AG08395 (cell line): ENCODE results near the gene MAT1A.
"Not testable (repeated sequence)": the region's sequence is repeated elsewhere in the genome, so short reads cannot be mapped to it uniquely, and the experiment has no call there.

Experiments
- DNase-seq: peaks from one replicate; pipeline ENCODE4 v3.0.0; 2012; ENCODE audit warnings: mixed read lengths, low spot score

MAT1A gene

DNA sequence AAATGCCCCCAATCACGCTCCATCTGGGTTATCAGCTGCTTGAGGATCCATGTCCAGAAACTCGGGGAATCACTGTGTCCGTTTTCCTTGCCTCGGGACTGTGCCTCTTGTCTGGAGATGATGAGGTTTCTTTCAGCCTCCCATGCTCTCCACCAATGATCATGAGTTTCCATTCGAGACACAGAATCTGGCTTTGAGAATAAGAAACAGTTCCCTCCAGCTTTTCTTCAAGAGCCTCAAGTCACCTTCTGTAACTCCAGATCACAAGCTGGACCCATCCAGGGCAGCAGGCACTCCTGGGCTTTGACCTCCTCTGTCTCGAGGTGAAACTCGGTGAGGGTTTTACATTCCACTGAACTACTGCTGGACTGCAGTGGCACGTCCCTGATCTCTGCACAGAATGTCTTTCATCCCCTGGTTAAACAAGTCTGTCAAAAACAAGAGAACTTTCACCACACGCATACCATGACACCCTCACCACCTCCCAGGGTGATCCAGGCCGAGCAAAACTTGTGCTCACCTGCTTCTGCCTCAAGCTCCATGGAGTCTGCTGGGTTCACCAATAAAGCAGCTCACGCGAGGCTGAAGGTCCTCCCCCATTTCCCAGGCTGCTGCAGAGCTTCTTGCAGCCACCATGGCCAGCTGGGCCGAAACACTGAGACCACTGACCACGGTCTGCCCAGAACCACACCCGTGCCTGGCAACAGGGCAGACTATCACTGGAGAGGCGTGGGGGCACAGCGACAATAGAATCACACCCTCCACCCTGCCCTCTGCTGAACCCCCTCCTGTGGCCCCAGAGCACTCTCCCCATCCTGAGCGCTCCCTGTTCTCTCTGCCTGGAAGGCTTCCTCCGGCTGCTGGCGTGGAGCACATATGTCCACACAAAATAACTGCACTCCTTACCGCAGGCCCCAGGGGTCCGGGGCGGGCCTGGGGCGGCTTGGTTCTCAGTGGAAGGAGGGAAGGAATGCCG lies 25.1 kb downstream of the MAT1A start:
- DNase-seq, result no peak

DNA sequence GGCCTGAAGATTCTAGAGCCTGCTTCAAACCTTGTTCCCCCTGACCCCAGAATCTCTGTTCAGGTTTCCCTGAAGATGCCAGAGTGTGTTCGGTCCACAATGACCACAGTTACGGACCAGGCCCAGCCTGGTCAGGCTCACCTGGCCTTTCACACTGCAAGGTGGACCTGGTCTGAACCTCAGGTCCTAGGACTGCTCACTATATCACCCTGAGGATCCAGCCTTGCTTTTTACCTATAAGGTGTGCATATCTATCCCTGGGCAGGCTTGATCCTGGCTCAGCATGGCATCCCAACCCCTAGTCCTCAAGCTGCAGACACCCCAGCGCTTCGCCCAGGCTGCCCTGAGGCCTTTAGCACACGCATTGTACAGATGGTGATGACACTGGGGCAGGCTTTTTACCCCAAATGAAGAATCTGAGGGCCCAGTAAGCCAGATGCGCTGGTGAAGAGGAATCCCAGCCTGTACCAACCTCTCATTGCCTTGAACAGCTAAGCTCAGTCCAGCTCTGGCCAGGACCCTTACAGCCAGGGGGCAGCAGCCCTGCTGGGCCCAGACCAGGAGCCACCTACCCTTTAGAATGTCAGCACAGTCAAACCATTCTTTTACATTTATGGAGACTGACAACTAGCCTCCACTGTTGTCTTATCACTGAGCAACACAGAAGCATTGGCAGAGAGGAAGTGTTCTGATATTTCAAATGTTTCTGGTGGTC lies 28.0 kb downstream of the MAT1A start:
- DNase-seq, result no peak

DNA sequence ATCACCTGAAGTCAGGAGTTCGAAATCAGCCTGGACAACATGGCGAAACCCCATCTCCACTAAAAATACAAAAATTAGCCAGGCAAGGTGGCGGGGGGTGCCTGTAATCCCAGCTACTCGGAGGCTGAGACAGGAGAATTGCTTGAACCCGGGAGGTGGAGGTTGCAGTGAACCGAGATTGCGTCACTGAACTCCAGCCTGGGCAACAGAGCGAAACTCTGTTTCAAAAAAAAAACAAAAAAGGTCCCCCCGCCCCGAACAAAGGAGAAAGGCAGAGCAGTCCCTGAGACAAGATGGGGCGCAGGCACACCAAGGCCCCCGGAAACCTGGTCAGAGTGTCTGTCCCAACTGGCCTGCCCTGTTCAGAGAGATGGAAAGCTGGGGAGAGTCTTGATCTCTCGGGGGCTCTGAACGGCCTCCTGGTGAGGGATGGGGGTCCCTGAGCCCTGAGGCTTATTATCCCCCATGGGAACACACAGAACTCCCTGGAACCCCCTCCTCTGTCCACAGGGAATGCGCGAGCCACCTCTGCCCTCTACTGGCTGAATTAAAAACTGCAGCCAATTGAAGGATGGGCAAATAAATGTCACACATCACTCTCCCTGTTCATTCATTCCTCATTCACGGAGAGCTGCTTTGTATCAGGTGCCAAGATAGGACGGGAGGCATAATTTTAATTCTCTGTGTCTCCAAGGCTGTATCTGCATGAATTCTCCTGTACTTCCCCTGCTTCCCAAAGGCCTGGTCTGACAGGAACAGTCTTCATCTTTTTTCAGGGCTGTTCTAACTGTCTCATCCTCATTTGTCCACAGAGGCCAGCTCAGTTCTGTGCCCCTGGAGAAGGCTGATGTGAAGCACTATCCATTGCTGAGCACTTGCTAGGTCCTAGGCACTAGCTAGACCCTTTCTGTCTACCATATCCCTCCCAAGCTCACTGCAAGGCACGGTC lies 28.9 kb downstream of the MAT1A start:
- DNase-seq, result peak; percentile 47

DNA sequence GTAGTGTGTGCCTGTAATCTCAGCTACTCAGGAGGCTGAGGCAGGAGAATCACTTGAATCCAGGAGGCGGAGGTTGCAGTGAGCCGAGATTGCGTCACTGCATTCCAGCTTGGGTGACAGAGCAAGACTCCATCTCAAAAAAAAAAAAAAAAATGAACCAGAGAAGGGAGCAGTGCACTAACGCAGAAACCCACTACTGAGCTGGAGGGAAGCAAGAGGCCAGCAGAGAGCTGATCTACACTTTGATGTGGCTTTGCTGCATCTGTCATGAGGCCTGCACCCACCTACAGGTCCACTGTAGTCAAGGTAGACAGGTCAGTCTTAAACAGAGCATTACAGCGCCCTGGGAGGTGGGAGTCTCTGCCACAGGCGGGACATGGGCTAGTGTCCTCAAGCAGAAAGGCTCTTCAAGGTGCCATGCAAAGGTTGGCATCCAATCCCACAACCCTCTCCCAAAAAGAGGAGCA lies 30.0 kb downstream of the MAT1A start:
- DNase-seq, result no peak

DNA sequence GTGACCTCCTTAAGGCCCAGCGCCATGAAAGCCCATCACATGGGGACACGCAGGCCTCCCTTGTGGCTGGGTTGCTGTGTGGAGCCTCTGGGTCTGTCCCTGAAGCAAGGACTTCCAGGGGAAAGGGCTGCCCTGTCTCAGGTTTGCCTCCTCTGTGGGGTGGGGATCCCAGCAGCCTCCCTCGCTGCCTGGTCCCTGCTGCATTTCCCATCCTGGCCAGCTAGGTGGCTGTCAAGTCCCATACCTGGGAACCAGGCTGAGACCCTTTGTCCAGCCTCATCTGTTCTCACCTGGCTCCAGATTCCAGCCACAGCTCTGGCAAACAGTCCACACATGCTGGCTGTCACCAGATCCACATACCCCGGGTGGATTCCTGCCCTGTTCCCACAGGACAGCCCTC lies 32.7 kb downstream of the MAT1A start:
- not testable (repeated sequence) for DNase-seq

DNA sequence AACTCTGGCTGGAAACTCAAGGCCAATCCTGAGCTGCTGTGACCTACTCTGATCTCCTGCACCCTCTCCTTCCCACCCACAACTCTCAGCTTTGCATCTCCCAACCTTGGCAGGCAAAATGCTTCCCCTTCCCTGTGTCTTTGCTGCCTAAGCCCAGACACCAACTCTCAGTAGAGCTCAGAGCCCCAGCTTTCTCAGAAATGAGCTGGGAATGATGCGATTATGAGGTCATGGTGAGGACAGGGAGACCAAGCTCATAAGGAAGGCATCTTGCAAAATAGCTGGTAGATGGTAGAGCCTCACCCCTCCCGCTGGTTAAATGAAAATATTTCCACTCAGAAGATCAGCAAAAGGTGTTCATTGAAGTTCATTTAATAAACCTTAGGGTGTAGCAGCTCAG lies 34.7 kb downstream of the MAT1A start:
- not testable (repeated sequence) for DNase-seq

DNA sequence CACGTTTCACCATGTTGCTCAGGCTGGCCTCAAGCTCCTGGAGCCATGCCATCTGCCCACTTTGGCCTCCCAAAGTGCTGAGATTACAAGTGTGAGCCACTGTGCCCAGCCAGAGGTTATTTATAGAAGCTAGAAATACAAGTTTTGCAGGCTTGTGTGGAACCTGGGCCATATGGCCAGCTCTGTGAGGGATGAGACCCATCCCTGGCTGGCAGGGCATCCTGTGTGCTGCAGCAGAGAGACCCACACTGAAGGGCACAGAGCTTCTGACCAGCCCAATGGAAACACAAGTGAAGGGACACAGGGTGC lies 35.5 kb downstream of the MAT1A start:
- not testable (repeated sequence) for DNase-seq

DNA sequence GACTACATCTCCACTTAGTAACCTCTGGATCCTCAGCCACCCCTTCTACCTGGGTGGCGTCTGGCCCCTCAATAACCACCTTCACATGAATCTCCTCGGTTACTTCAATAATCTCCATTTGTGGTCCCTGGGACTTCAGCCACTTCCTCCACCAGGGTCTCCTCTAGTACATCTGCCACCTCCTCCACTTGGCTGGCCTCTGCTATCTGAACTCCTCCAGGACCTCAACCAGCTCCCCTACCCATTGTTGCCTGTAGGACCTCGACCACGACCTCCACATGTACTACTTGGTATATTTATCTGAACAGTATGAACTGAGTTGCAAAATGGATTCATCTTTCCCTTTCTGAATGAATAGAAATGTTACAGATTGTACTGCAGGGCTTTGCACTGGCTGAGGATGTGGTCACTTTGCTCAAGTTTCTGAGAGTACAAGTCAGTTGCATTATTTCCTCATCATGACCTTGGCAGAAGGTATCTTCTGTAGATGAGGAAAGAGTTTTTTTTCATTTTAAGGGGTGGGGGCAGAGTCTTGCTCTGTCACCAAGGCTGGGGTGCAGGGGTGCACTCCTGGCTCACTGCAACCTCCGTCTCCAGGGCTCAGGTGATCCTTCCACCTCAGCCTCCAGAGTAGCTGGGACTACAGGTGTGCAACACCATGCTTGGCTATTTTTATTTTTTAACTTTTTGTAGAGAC lies 36.0 kb downstream of the MAT1A start:
- no peak for DNase-seq

DNA sequence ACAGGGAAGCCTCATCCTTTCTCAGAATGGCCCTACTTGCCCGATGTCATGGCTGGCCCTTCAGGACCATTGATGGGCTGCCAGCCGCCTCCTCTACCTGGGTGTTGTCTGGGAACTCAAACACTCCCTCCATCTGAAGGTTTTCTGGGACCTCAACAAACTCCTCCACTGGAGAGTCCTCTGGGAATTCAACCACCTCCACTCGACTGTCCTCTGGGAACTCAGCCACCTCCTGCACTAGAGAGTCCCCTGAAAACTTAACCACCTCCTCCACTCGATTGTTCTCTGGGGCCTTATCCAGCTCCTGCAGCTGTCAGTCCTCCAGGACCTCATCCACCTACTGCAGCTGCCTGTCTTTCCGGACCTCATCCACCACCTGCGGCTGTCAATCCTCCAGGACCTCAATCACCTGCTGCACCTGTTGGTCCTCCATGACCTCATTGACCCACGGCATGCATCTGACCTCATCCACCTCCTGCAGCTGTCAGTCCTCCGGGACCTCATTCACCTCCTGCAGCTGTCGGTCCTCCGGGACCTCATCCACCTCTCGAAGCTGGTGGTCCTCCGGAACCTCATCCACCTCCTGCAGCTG lies 37.1 kb downstream of the MAT1A start:
- no peak for DNase-seq

DNA sequence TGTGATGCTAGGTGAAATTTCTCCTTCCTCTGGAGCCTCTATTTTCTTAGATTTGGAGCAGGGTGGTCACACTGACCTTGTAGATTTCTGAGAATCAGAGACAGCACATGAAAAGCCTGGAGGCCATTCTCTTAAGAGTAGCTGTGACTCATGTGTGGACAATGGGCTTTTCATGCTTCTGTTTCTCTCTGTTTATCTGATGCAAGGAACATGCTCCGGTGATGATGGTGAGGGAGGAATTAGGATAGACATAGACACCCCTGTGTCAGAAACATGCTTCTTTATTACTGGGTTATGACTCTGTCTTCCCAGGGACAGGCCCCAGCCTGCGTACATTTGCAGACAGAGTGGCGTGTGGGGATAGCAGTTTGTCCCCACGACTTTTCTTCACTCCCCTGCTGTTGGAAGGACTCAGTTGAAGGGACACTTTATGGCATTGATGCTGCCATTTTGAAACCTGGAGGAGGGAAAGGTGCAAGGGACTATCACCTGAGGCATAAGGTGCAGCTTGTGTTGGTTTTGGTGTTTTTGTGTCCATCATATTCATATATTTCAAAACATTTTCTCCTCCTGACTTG lies 37.7 kb downstream of the MAT1A start:
- not testable (repeated sequence) for DNase-seq

DNA sequence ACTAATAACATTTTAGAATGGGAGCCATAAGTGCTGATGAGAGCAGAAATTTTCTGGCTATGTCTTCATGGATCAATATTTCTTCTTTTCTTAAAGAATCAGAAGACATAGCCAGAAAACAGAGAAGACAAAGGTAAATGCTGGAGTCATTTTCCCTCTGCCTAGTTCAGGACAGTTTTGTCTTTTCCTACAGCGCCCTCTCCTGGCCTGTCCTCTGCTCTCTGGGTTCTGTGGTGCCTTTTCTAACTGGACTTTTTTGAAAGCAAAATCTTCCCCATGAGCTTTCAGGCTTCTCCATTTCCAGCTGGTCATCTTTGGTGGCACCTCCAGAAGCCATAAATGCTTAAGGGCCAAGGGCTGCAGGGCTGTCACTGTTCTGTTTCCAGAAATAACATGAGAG lies 39.1 kb downstream of the MAT1A start:
- not testable (repeated sequence) for DNase-seq

DNA sequence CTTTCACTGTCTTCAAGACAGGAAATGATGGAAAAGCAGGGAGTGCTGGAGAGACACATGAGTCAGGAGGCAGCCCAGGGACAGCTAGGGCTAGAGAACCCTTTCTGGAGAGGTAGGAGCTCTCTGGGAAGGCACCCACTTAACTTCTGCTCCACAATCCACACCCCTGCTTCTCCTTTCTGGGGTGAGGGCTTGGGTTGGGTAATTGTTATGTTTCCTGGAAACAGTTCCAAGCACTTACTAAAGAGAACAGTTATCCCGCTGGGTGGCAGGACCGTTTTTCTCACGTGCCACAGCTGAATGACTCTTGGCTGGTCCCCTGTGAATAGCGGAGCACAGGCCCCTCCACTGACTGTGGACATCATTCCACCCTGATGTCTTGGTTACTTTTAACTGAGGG lies 39.6 kb downstream of the MAT1A start:
- DNase-seq, result not testable (repeated sequence)

DNA sequence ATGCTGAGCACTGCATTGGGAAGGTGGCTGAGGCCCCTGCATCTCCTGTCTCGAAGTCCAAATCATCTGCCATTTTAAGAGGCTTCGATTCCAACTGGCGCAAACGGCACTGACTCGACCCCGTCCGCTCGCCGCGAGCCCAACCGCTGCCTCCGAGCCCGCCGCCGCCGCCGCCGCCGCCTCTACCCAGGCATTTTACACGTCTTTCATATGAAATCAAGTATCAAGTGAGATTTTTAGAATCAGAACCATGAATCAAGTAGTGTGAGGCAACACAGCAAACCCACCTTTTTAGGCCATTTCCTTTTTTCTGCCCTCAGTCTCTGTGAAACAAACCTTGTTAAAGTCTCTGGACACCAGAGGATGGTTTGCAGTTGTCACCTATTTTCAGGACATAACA lies 41.8 kb downstream of the MAT1A start:
- DNase-seq, result not testable (repeated sequence)

DNA sequence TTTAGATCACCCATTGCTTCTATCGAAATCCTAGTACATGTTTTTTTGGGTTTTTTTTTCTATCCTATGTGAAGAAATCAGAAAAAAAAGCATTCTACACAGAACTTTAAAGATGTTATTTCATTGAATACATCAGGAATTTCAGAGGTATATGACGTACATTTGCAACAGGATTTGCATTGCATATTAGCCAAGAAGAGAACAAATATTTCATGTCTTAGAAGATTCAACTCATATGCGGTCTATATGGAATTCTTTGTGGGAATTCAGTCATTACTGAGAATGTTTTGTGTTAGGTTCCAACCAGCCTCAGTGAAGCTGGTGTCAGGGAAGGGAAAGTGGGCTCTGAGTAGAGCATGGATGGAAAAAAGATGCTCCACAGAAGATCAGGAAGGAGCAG lies 45.1 kb downstream of the MAT1A start:
- DNase-seq, result not testable (repeated sequence)

DNA sequence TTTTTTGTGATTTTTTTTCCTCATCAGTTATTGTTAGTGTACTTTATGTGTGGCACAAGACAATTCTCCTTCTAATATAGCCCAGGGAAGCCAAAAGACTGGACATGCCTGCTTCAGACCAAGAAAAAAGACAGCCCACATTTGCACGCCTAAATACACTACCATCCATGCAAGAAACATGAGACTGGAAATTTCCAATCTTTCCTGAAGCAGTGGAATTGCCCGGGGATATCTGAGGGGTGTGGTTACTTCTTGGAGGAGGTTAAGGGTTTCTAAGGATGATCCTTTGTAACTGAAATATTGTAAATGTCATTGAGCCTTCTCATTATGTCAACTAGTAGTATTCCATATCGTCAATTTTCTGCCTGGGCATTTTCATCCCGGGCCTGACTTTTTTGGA lies 47.1 kb downstream of the MAT1A start:
- DNase-seq, result not testable (repeated sequence)

DNA sequence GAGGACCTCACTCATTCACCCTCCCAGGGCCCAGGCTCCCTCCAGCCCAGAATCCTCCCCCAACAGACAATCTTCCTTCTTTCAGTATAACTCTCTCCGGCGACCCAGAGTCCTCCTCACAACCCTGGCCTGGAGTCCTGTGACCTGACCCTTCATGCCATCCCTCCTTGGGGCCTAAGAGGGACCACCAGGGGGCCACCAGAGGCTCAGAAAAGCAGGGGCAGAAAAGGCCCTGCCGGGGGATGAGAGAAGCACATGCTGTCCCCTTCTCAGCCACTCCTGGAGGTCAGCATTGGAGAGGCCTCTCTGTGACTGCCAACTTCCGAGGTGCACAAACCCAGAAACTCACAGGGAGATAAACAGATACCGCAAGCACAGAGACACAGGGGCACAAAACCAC lies 53.0 kb downstream of the MAT1A start:
- not testable (repeated sequence) for DNase-seq

DNA sequence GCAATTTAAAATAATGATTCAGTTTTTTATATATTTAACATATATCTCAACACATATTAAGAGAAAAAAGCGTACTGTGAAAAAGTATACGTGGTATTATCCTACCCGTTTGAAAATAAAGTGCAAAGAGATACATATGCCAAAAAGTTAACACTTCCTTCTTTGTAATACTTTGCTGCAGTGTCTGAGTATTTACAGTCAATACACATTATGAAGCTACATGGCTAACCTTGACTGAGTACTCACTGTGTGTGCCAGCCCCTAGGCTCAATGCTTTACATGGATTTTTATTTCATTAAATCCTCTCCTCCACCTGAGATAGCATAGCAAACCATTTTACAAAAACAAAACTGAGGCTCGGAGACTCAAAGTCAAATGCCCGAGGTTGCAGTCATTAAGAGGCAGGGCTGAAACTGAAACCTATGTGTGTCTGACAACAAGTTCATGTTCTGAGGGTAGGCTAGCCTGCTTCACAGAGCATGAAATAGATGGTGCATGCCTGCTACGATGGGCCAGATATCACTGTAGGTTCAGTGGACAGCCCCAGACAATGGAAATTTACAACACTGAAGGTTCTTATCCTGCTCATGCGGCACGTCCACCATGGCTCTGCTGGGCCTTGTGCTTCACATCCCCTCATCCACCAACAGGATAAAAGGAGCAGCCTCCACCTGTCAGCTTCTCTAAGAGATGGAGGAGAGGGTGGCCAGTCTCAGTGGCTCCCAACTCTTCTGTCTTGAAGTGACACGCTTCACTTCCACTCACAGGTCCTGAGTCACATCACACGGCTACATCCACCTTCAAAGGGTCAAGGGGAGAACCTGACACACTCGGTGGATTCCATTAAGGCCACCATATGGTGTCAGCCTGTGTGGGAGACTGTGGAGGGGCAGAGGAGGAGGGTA lies 54.9 kb downstream of the MAT1A start:
- not testable (repeated sequence) for DNase-seq

DNA sequence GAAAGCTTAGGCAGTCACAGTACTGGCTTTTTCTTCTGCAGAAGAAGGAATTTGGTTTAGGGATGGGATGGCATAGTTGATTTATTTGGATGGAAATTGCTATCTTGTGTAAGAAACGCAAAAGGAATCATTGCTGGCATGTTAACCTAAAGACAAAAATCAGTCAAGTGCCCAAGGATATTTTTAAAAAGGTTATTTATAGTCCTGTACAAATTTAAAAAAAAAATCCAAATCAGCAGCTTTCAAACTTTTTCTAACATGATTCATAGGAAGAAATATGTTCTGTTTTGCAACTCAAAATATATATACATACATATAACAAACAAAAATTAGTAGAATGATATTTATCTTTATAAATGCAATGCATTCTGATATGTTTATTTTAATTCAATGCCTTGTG lies 55.6 kb downstream of the MAT1A start:
- not testable (repeated sequence) for DNase-seq

DNA sequence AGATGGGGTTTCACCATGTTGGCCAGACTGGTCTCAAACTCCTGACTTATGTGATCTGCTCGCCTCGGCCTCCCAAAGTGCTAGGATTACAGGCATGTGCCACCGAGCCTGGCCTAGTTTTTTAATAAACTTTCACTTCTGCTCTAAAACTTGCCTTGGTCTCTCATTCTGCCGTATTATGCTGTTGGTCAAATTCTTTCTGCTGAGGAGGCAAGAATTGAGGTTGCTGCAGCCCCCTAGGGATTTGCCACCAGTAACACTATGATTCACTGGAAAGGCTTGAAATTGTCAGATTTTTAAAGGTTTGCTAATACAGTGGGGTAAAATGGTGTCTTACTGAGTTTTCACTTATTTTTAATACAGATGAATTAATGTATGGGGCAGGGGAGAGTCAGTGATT lies 62.7 kb downstream of the MAT1A start:
- DNase-seq, result not testable (repeated sequence)

DNA sequence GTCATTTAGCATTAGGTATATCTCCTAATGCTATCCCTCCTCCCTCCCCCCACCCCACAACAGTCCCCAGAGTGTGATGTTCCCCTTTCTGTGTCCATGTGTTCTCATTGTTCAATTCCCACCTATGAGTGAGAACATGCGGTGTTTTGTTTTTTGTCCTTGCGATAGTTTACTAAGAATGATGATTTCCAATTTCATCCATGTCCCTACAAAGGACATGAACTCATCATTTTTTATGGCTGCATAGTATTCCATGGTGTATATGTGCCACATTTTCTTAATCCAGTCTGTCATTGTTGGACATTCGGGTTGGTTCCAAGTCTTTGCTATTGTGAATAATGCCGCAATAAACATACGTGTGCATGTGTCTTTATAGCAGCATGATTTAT lies 66.4 kb downstream of the MAT1A start:
- not testable (repeated sequence) for DNase-seq
